NCI-H524 (cell line): ENCODE results near the gene C19orf47.
"Not testable (repeated sequence)": the region's sequence is repeated elsewhere in the genome, so short reads cannot be mapped to it uniquely, and the experiment has no call there.

Experiments used
- DNase-seq, 2 experiments: peaks; one replicate each; lab custom pipeline; 2025; lab: John Stamatoyannopoulos, UW

C19orf47 gene

GRCh38 chr19:40376286-40376862, 28.2 kb upstream of the C19orf47 start:
- DNase-seq, result no peak

- DNase-seq, result no peak
Measured at GRCh38 chr19:40374084-40374483, 25.9 kb upstream of the C19orf47 start.

- no peak for DNase-seq
Measured at GRCh38 chr19:40371802-40372122, 23.6 kb upstream of the C19orf47 start.

GRCh38 chr19:40370997-40371801, 23.0 kb upstream of the C19orf47 start:
- no peak for DNase-seq

GRCh38 chr19:40370253-40370652, 22.1 kb upstream of the C19orf47 start:
- DNase-seq, result not testable (repeated sequence)

- DNase-seq, result no peak
Measured at GRCh38 chr19:40369797-40370196, 21.6 kb upstream of the C19orf47 start.

- DNase-seq, result peak; percentile 97 to 98
Measured at GRCh38 chr19:40367577-40368434, 19.6 kb upstream of the C19orf47 start.

GRCh38 chr19:40366697-40367561, 18.7 kb upstream of the C19orf47 start:
- DNase-seq, result peak in 1 of 2 experiments; percentile 28

GRCh38 chr19:40365613-40366401, 17.6 kb upstream of the C19orf47 start:
- peak in 1 of 2 experiments; percentile 64 for DNase-seq

- no peak for DNase-seq
Measured at GRCh38 chr19:40365010-40365409, 16.8 kb upstream of the C19orf47 start.

- no peak for DNase-seq
Measured at GRCh38 chr19:40363069-40363468, 14.9 kb upstream of the C19orf47 start.

- no peak for DNase-seq
Measured at GRCh38 chr19:40362160-40362559, 14.0 kb upstream of the C19orf47 start.

- DNase-seq, result peak in 1 of 2 experiments; percentile 13
Measured at GRCh38 chr19:40360708-40361241, 12.6 kb upstream of the C19orf47 start.

- no peak for DNase-seq
Measured at GRCh38 chr19:40360020-40360707, 12.0 kb upstream of the C19orf47 start.

- DNase-seq, result no peak
Measured at GRCh38 chr19:40358773-40359172, 10.6 kb upstream of the C19orf47 start.

- no peak for DNase-seq
Measured at GRCh38 chr19:40357640-40358039, 9.4 kb upstream of the C19orf47 start.

- no peak for DNase-seq
Measured at GRCh38 chr19:40356681-40357595, 8.7 kb upstream of the C19orf47 start.

- DNase-seq, result no peak
Measured at GRCh38 chr19:40355975-40356680, 7.9 kb upstream of the C19orf47 start.
